ENCODE measurements around the gene ANKRD49.

The ANKRD49 gene

DNA sequence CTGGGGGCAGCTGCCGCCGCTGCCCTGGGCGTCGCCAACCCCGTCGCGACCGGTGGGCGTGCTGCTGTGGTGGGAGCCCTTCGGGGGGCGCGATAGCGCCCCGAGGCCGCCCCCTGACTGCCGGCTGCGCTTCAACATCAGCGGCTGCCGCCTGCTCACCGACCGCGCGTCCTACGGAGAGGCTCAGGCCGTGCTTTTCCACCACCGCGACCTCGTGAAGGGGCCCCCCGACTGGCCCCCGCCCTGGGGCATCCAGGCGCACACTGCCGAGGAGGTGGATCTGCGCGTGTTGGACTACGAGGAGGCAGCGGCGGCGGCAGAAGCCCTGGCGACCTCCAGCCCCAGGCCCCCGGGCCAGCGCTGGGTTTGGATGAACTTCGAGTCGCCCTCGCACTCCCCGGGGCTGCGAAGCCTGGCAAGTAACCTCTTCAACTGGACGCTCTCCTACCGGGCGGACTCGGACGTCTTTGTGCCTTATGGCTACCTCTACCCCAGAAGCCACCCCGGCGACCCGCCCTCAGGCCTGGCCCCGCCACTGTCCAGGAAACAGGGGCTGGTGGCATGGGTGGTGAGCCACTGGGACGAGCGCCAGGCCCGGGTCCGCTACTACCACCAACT is 51.0 kb downstream of the ANKRD49 start:
- peak; percentile 31 for DNase-seq

DNA sequence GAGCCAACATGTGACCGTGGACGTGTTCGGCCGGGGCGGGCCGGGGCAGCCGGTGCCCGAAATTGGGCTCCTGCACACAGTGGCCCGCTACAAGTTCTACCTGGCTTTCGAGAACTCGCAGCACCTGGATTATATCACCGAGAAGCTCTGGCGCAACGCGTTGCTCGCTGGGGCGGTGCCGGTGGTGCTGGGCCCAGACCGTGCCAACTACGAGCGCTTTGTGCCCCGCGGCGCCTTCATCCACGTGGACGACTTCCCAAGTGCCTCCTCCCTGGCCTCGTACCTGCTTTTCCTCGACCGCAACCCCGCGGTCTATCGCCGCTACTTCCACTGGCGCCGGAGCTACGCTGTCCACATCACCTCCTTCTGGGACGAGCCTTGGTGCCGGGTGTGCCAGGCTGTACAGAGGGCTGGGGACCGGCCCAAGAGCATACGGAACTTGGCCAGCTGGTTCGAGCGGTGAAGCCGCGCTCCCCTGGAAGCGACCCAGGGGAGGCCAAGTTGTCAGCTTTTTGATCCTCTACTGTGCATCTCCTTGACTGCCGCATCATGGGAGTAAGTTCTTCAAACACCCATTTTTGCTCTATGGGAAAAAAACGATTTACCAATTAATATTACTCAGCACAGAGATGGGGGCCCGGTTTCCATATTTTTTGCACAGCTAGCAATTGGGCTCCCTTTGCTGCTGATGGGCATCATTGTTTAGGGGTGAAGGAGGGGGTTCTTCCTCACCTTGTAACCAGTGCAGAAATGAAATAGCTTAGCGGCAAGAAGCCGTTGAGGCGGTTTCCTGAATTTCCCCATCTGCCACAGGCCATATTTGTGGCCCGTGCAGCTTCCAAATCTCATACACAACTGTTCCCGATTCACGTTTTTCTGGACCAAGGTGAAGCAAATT is 51.7 kb downstream of the ANKRD49 start:
- no peak for DNase-seq

DNA sequence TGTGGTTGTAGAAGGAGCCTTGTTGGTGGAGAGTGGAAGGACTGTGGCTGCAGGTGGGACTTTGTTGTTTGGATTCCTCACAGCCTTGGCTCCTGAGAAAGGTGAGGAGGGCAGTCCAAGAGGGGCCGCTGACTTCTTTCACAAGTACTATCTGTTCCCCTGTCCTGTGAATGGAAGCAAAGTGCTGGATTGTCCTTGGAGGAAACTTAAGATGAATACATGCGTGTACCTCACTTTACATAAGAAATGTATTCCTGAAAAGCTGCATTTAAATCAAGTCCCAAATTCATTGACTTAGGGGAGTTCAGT is 52.3 kb downstream of the ANKRD49 start:
- DNase-seq = no peak

DNA sequence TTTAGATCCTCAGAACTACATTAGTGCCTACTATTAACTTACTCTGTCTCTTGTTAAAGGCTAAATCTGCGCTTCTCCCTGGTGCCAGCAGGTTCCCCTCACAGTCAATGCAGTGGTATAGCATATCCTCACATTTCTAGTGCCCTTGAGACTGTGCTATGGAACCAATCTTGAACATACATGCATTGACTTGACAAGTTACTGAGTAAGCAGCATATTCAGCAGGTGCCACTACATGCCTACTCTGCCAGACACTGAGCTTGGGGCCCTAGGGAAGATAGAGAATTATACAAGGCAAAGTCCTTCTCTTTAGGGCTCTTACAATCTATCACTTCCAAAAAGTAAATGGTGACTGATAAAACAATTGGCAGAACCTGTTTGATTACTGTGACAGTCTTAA is 53.1 kb downstream of the ANKRD49 start:
- DNase-seq = peak; percentile 58

DNA sequence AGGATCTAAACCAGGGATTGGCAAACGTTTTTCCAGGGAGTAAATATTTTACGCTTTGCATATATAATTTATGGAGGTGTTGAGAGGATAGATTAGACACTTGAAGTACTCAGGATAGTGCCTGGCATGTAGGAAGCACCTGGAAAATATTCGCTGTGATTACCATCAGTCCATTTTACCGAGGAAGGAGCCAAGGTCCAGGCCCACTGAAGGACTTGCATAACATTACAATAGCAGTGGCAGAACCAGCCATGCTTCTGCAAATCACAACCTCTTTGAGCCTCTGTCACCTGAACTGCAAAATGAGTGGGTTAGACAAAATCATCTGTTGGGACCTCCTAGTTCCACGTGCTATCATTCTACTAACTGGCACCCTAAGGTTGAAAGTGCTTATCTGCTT is 55.4 kb downstream of the ANKRD49 start:
- peak; percentile 65 for DNase-seq

All from DMS79 treated with DMSO at 0.1 percent for 48 hours (cell line).